Kasumi-1 (cell line): ENCODE results near the gene KRTAP23-1.

Experiments used
- DNase-seq, 2 experiments: peaks; one replicate each; lab custom pipeline; 2025; lab: John Stamatoyannopoulos, UW

KRTAP23-1 gene

DNA sequence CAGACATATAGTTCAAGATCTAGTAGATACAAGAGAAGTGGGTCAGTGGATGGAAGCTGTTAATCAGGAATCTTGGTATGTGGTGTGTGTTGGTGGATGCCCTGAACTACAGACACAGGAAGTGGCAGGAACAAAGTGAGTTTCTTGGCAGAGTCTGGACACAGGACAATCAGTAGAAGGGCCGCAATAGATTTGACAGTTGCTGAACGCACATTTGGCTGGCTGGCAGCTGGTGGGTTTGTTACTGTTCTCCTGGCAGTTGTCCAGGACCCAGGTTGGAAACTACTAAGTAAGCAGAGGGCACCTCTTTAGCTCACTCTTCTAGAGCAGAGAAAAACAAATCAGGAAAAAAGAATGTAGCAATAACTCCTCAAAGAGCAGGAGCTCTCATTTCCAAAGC, 41.5 kb downstream of the KRTAP23-1 start:
- no peak for DNase-seq

DNA sequence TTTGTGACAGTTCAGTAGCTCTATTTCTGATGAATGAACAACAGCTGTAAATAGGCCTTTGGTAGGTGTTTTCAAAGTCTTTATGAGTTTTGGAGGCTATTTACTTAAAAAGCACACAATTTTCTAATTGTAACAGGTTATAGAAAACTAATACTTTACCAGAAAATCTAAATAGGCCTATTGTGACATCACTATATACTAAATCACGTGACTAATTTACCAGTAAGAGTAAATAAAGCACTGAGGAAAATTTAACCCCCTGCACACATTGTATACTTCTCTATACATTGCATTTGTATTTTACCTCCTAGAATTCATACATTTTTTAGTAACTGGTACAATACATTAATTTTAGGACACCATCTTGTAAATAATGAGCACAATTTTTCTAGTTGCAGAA, 43.3 kb downstream of the KRTAP23-1 start:
- DNase-seq: no peak
